ENCODE results near the gene PRDM16. TPM values are rescaled to one million over a fixed set of nuclear protein-coding genes. Genes with fewer than 3 reads are reported as not detected.

Gene PRDM16
- polyA plus RNA-seq, 1 of the 3 experiments (the other 2 are of a cell fraction): not detected

DNA sequence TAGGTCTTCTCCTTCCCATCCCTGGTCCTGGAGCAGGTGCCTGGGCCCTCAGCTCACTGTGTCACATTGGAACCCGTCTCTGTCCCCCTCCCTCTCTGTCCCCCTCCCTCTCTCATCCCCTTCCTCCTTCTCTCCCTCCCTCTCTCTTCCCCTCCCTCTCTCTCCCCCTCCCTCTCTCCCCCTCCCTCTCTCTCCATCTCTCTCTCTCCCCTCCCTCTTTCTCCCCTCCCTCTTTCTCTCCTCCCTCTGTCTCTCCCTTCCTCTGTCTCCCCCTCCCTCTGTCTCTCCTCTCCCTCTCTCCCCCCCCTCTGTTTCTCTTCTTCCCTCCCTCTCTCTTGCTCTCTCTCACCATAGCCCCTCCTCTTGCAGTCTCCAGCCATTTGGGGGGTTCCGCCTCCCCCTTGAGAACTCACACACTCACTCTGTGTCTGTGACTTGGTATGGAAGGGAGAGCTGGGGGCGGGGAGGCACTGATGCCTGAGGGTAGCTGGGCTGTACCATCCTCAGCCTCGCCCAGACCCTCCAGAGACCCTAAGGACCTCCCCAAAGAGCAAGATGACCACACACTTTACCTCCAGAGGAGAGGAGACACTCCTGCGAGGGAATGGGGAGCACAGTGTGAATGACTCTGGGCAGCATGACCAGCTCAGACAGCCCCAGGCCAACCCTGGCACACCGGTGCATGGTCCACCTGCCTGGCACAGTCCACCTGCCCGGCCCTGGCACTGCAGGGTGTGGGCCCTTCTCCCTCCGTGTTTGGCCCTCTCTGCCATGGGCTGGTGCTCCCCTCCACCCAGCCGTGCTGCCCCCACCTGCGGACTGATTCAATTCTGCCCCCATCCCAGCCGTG lies 282.7 kb downstream of the PRDM16 start:
- Histone ChIP-seq H3K9ac (no peak overlapping the region), H3K9me2 (no peaks in the 10 kb centered on the region), H3K27me3 (ENCODE audit: insufficient read depth) (0 out of 2 replicates have a peak, but pooled peaks cover 9% of the 10 kb centered on the region), H3K36me3 (replicated peaks in 1 of 2; ENCODE audit: control insufficient read depth in 1 of 2, insufficient read depth in 2 of 2, low read length in 1 of 2) (no peaks in the 10 kb centered on the region), H3F3A (replicated peaks; ENCODE audit: insufficient read depth) (no peaks in the 10 kb centered on the region), H3K9me3 (no peaks in the 10 kb centered on the region), H2AFZ (ENCODE audit: low read depth) (no peak overlapping the region), H4K20me1 (ENCODE audit: insufficient read depth) (no peaks in the 10 kb centered on the region), H3K4me3 (ENCODE audit: low read depth in 2 of 2, low read length in 1 of 2) (no peak overlapping the region), H3K27ac (ENCODE audit: low read depth in 2 of 2, low read length in 1 of 2) (no peak overlapping the region), H3K4me2 (no peak overlapping the region), H3K79me2 (ENCODE audit: insufficient read depth) (no peaks in the 10 kb centered on the region), H3K4me1 (ENCODE audit: control insufficient read depth in 1 of 2, insufficient read depth in 2 of 2, low read depth in 1 of 2, low read length in 1 of 2) (no peaks in the 10 kb centered on the region)
- ChIA-PET CTCF (interaction anchor here (0.6 to 1.1 kb wide), 3 partner anchors 11 to 91 kb away, joined by 3 read pairs; no protein-coding TSS in a partner anchor), POLR2A (interaction anchor here (0.6 kb wide), 1 partner anchor 39 kb away, joined by 4 read pairs; no protein-coding TSS in a partner anchor)
- TF ChIP-seq RCOR1 (IDR thresholded peaks at IDR 0.05; ENCODE audit: low read length) (no peak), RFX5 (IDR thresholded peaks at IDR 0.05; ENCODE audit: low read length) (no peak), NRF1 (IDR thresholded peaks at IDR 0.05; ENCODE audit: low read depth, low read length) (no peak), CTCF (IDR thresholded peaks at IDR 0.05) (no peak), TEAD4 (IDR thresholded peaks at IDR 0.05; ENCODE audit: borderline replicate concordance, insufficient read depth) (no peak), EZH2phosphoT487 (IDR thresholded peaks at IDR 0.05; ENCODE audit: borderline replicate concordance, low read depth) (no peak), YY1 (IDR thresholded peaks at IDR 0.05; ENCODE audit: low read depth) (no peak), CHD2 (IDR thresholded peaks at IDR 0.05; ENCODE audit: low read length, partially characterized antibody) (no peak), SIN3A (IDR thresholded peaks at IDR 0.05; ENCODE audit: borderline replicate concordance, low read depth, low read length) (no peak), FOXJ3 (CRISPR knock-in tag; IDR thresholded peaks at IDR 0.05) (no peak)
- TF ChIP-seq, protein P1, sequence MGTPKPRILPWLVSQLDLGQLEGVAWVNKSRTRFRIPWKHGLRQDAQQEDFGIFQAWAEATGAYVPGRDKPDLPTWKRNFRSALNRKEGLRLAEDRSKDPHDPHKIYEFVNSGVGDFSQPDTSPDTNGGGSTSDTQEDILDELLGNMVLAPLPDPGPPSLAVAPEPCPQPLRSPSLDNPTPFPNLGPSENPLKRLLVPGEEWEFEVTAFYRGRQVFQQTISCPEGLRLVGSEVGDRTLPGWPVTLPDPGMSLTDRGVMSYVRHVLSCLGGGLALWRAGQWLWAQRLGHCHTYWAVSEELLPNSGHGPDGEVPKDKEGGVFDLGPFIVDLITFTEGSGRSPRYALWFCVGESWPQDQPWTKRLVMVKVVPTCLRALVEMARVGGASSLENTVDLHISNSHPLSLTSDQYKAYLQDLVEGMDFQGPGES (IDR thresholded peaks at IDR 0.05; ENCODE audit: low read depth, low read length): no peak
- TF ChIP-seq, protein P2, sequence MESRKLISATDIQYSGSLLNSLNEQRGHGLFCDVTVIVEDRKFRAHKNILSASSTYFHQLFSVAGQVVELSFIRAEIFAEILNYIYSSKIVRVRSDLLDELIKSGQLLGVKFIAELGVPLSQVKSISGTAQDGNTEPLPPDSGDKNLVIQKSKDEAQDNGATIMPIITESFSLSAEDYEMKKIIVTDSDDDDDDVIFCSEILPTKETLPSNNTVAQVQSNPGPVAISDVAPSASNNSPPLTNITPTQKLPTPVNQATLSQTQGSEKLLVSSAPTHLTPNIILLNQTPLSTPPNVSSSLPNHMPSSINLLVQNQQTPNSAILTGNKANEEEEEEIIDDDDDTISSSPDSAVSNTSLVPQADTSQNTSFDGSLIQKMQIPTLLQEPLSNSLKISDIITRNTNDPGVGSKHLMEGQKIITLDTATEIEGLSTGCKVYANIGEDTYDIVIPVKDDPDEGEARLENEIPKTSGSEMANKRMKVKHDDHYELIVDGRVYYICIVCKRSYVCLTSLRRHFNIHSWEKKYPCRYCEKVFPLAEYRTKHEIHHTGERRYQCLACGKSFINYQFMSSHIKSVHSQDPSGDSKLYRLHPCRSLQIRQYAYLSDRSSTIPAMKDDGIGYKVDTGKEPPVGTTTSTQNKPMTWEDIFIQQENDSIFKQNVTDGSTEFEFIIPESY (IDR thresholded peaks at IDR 0.05; ENCODE audit: borderline replicate concordance, low read depth): no peak
- 23% methylated on average over 9 of the region's 11 CpGs for WGBS (ENCODE audit: low lambda C conversion rate)
- DNase-seq: no peak

All from SK-N-SH (cell line).